BE2C (cell line): ENCODE measurements around the gene F8A3.

ENCODE experiments used
- DNase-seq: peaks from one replicate; pipeline ENCODE4 v3.0.0-alpha.2; 2020
- H3K27me3 ChIP-seq: fragments of 250-450 bp; sonication (Bioruptor Pico); 2 replicates; pipeline ENCODE4 v1.5.1; 2020; ENCODE audit warnings: mild to moderate bottlenecking
- H3K36me3 ChIP-seq: fragments of 250-450 bp; sonication (Bioruptor Pico); 2 replicates; pipeline ENCODE4 v1.5.1; 2020; ENCODE audit warnings: mild to moderate bottlenecking
- H3K4me1 ChIP-seq: fragments of 250-450 bp; sonication (Bioruptor Pico); 2 replicates; pipeline ENCODE4 v1.5.1; 2020
- H3K4me3 ChIP-seq: 2 replicates; pipeline ENCODE4 v1.5.1; 2011; ENCODE audit warnings: low read depth, low read length
- H3K9me3 ChIP-seq: fragments of 250-450 bp; sonication (Bioruptor Pico); 2 replicates; pipeline ENCODE4 v1.5.1; 2020
- CTCF ChIP-seq: IDR thresholded peaks from 2 replicates; pipeline ENCODE4 v1.5.1; 2012; ENCODE audit warnings: mild to moderate bottlenecking, low read depth, low read length

Gene F8A3

GRCh38 chrX:155434906-155435743 lies 23.3 kb downstream of the F8A3 start:
- Histone ChIP-seq H3K27me3 (no peaks in the 10 kb centered on the region), H3K4me1 (no peaks in the 10 kb centered on the region), H3K36me3 (no peaks in the 10 kb centered on the region), H3K4me3 (no peak overlapping the region), H3K9me3 (no peaks in the 10 kb centered on the region)
- no peak for TF ChIP-seq CTCF
- no peak for DNase-seq

DNA sequence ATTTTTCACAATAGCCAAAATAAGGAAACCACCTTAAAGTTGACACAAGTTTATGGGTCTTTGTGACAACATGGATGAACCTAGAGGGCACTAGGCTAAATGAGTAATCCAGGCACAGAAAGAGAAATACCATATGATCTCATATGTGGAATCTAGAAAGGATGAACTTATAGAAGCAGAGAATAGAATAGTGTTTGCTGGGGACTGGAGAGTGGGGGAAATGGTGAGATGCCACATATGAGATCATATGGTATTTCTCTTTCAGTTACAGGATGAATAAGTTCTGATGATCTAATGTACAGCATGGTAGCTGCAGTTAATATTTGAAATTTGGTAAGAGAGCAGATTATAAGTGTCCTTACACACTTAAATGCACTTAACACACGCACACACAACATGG lies 40.7 kb downstream of the F8A3 start:
- H3K9me3 ChIP-seq = no peaks in the 10 kb centered on the region
- H3K4me3 ChIP-seq = no peak overlapping the region
- H3K36me3 ChIP-seq = no peaks in the 10 kb centered on the region
- H3K27me3 ChIP-seq = no peaks in the 10 kb centered on the region
- no peaks in the 10 kb centered on the region for H3K4me1 ChIP-seq
- no peak for DNase-seq
- no peak for TF ChIP-seq CTCF
